Keratinocyte (primary cell): ENCODE results near the gene ACAN.

Experiments
- CTCF ChIP-seq, 3 experiments: IDR thresholded peaks in 1 of 3; conservative IDR thresholded peaks in 1 of 3; optimal IDR thresholded peaks in 1 of 3; 2 replicates in 2 of 3; 3 replicates in 1 of 3; pipeline versions ENCODE3 to v1.5.1; 2011; ENCODE audit warnings: low read length in 3 of 3, mild to moderate bottlenecking in 3 of 3, moderate library complexity in 2 of 3, control low read depth in 1 of 3, inconsistent platforms in 1 of 3; ENCODE audit not compliant: insufficient read depth in 2 of 3; ENCODE audit errors: extremely low read depth in 1 of 3
- EZH2 ChIP-seq: IDR thresholded peaks from one replicate; pipeline ENCODE4 v1.6.1; 2012; ENCODE audit warnings: inconsistent platforms, mild to moderate bottlenecking, low read length, moderate library complexity

- no peak for TF ChIP-seq CTCF (optimal IDR thresholded peaks at IDR 0.05 in 1 of 3, IDR thresholded peaks at IDR 0.05 in 1 of 3, conservative IDR thresholded peaks at IDR 0.05 in 1 of 3; ENCODE audit: extremely low read depth in 1 of 3, insufficient read depth in 2 of 3, low read length in 3 of 3)
- TF ChIP-seq EZH2, result no peak
These were observed 42.4 kb downstream of the ACAN start for GRCh38 chr15:88845616-88846015.
